Suprapubic skin (tissue), 4 donors: Measurements from ENCODE around the gene MICB.

ENCODE experiments used
- CTCF ChIP-seq, 2 donors: fragments of 200-600 bp in 1 of 2; fragments of 450-650 bp in 1 of 2; sonication (generic) in 1 of 2; IDR thresholded peaks; one replicate each; pipeline ENCODE4 v1.5.1; 2016 to 2019; ENCODE audit warnings: antibody characterized with exemption in 2 of 2, mild to moderate bottlenecking in 1 of 2, moderate library complexity in 1 of 2
- EP300 ChIP-seq: sonication (generic); formaldehyde crosslinking; IDR thresholded peaks from one replicate; pipeline ENCODE4 v1.6.1; 2017; ENCODE audit warnings: antibody characterized with exemption
- POLR2A ChIP-seq, 2 donors: fragments of 450-650 bp; IDR thresholded peaks; one replicate each; pipeline ENCODE4 v1.6.1; 2017; ENCODE audit warnings: antibody characterized with exemption in 2 of 2, mild to moderate bottlenecking in 2 of 2, moderate library complexity in 2 of 2
- POLR2AphosphoS5 ChIP-seq, 3 donors: sonication (generic); formaldehyde crosslinking; IDR thresholded peaks; one replicate each; pipeline ENCODE4 v1.6.1; 2017; ENCODE audit warnings: antibody characterized with exemption in 3 of 3

- TF ChIP-seq CTCF (IDR thresholded peaks at IDR 0.05): no peak
- no peak for TF ChIP-seq POLR2A (IDR thresholded peaks at IDR 0.05)
- no peak for TF ChIP-seq POLR2AphosphoS5 (IDR thresholded peaks at IDR 0.05)
- TF ChIP-seq EP300: no peak
These were observed 32.2 kb upstream of the MICB start for GRCh38 chr6:31465718-31466117.
